ENCODE data around the gene WTIP.
"Not testable (repeated sequence)": the region's sequence is repeated elsewhere in the genome, so short reads cannot be mapped to it uniquely, and the experiment has no call there.

WTIP gene

DNA sequence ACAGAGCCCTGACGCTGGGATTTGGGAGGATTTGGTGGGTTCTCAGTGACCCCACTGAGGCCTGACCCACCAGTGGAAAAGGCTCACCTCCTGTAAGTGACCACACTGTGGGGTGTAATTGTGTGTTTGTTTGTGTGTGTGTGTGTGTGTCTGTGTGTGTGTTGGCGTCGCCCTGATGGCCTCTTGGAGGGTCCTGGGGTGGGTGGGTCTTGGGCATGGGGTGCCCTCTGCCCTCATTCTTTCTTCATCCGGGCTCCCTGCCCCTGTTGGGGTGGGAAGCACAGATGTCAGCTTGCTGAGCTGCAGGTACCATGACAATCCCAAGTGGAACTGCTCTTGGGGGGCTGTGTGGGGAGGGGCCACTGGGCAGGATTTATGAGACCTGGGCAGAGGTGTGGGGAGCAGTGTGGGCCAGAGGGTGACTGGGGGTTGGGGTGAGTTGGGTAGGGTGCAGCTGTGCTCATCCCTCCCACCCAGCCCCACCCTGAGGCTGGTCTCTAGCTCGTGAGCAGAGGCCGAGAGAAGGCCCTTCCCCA, 22.8 kb downstream of the WTIP start:
- DNase-seq (ENCODE audit: low spot score), result no peak

DNA sequence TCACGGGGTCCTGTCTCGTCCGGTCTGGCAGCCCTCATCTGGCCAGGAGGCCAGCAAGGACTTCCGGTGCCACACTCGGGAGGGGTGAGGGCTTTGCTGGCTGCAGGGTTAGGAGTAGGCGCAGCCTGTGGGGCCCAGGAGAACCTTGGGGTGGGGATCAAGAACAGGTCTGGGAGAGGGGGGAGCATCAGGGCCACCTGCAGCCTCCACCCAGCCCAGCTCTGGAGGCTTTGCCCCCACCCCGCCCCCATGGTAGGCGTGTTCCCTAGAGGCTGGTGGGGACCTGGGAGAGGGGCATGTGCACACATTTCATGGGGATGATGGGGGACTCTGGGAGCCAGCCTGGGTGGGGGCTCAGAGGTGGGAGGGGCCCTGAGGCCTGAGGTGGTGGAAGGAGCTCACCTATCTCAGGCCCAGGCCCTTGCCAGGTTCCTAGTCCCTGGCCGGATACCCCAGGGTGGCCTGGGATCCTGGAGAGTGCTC, 23.3 kb downstream of the WTIP start:
- DNase-seq (ENCODE audit: low spot score), result no peak

DNA sequence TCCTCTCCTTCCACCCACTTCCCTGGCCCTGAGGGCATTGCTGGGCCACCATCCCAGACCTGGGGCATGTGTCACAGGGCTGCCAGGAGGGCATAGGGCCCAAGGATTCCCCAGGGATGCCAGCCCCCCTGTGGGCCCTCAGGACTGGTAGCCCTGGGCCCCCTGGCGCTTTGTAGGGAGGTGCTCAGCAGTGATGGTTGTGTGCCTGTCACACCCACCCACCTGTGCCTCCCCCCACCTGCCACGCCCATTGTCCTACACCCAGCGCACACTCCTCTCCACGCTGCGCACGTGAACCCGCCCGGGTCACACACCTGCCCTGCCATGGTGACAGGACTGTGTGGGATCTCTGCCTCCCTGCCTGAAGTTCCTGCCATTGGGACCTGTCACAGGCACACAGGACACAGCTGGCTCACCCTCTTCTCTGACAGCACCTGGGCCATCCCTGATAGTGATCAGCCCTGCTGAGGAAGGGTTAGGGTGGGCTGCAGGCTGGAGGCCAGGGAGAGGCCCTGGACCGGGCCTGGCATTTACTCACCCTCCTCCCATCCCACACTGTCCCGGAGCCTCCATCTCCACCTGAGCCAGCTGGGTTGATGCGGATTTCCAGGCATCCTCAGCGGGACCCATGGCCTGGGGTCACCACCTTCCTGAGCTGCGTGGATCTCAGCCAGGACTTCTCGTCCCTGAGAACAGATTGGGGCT, 23.9 kb downstream of the WTIP start:
- DNase-seq (ENCODE audit: low spot score), result no peak

DNA sequence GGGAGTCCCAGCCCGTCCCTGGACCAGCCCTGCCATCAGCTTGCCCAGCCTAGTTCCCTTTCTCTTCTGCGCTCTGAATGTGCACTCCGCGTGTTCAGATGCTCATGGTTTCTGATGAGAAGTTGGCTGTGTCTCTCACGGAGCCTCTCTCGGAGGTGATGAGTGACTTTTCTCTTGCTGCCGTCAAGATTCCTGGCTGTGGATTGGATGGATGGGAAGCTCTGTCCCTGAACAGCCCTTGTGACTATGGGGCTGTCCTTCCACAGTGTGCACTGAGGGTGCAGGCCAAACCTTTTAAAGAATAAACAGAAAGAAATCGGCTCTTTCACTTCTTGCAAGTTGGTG, 24.4 kb downstream of the WTIP start:
- no peak for DNase-seq (ENCODE audit: low spot score)

DNA sequence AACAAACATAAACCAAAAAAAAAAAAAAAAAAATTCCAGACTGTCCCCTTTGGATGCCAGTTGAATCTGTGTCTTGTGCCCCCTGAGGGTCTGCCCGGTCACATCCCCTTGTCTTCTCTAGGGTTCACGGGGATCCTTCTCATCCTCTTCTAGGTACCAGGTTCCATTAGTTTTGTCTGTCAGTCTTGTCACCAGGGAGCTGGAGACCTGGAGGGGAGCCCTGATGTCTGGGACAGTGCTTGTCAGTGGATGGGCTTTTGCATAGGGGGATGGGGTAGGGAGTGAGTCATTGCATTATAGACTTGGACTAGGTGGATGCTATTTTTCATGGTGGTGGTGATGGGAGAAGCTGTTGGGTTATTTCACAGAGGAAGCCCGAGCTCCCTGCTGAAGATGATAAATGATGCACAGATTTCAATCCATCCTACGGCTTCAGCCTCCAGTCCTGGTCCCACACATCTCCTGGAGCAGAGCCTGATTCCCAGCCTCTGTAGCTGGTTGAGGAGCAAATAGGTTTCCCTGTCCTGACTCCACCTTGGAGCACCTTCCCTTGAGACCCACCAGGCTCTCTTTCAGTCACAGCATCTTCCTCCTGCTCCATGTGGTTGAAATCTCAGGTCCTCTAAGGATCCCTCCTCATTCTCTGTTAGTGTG, 26.0 kb downstream of the WTIP start:
- no peak for DNase-seq (ENCODE audit: low spot score)

DNA sequence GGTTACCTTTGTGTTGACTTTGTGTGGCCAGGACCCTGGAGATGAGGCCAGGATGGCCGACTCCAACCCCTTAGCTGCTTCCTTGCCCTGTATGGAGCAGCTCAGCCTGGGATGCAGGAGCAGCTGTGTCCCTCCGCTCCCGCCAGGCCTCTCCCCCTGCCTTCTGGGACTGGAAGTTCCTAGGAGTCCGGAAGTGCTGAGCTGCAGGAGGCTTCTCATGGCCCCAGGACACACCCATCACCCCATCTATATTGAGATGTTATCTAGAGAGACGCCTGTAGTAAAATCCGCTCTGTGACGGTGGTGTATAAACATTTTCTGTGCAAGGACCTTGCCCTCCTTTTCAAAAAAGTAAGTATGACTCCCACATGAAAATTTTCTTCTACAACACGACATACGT, 27.0 kb downstream of the WTIP start:
- no peak for DNase-seq (ENCODE audit: low spot score)

DNA sequence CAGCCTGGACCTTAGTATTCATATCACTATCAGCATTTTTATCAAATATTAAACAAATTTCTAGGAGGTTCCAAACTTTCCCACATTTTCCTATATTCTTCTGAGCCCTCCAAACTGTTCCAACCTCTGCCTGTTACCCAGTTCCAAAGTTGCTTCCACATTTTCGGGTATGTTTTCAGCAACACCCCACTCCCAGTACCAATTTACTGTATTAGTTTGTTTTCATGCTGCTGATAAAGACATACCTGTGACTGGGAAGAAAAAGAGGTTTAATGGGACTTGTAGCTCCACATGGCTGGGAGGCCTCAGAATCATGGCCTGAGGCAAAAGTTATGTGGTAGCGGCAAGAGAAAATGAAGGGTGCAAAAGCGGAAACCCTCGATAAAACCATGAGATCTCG, 29.3 kb downstream of the WTIP start:
- not testable (repeated sequence) for DNase-seq (ENCODE audit: low spot score)

DNA sequence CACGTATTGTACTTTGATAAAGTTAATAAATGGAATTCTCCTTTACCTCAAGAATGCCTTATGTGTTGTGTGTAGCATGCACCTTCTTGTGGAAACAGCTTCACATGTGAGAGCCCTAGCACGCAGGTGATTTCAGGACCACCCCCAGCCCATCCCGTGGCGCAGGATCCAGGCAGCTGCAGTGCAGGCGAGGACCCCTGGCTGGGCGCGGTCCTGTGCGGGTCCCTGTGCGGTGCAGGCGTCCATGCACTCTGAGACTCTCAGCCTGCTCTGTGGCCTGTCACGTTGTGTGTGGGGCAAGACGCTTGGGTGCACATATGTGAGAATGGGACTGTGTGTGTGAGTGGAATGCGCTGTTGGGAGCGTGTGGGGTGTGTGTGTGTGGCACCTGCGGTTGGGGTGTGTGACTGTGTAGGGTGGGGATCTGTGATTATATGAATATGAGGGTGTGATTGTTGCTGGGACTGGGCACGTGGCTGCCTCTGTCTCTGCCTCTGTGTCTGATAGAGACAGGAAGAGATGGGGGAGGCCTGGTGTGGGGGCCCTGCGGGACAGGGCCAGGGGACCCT, 30.8 kb downstream of the WTIP start:
- DNase-seq (ENCODE audit: low spot score), result no peak

DNA sequence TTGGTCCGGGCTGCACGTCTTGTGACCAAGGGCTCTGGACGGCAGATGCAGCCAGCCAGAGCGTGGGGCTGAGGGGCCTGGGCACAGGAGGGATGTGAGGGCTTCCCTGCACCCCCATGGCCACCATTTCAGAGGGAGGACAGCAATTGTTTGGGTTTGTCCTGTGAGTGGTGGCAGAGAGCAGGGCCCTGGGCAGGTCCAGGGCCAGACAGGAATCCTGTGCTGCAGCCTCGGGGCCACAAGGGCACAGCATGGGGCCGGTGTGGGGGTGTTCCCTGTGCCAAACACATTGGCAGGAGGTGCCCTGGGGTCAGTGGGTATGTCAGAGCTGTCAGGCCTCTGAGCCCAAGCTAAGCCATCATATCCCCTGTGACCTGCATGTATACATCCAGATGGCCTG, 32.2 kb downstream of the WTIP start:
- DNase-seq (ENCODE audit: low spot score), result no peak

DNA sequence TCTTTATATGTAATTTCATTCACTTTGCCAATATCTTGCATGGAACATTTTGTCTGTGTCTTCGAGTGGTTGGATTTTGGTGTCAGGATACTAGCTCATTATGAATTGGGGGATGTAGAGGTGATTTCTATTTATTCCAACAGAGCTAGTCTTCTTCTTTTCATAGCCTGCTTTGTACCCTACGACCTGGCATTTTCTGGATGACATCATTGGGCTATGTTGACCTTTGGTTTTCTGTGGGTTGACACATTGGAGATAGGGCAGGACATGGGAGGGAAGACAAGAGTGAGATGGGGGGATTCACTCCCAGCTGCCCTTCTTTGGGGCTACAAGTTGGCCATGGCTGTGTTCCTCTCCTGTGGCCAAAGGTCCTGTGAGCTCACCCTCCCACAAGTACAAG, 38.0 kb downstream of the WTIP start:
- no peak for DNase-seq (ENCODE audit: low spot score)

DNA sequence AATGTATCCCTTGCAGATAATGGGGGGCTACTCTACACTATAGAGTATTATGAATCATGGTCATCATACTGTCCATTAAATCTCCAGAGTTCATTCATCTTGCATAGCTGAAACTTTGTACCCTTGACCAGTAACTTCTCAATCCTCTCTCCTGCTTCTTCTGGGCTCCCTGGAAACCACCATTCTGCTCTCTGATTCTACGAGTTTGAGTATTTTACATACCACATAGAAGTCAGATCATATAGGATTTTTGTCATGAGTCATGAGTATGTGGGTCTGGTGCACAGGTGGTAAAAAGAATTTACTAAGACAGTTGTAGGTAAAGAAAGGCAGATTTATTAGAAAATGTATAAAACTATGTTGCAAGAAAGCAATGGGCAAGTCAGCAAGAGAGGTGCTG, 41.9 kb downstream of the WTIP start:
- no peak for DNase-seq (ENCODE audit: low spot score)

DNA sequence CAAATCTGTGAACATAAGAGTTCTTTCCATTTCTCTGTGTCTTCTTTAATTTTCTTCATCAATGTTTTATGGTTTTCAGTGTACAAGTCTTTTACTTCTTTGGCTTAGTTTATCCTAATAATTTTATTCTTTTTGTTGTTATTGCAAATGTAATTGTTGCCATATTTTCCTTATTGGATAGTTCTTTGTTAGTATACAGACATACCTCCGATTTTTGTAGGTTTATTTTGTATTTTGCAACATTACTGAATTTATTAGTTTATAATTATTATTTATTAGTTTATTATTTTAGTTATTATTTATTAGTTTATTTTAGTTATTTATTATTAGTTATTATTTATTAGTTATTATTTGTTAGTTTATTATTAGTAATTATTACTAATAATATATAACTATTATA, 43.4 kb downstream of the WTIP start:
- DNase-seq (ENCODE audit: low spot score), result no peak

DNA sequence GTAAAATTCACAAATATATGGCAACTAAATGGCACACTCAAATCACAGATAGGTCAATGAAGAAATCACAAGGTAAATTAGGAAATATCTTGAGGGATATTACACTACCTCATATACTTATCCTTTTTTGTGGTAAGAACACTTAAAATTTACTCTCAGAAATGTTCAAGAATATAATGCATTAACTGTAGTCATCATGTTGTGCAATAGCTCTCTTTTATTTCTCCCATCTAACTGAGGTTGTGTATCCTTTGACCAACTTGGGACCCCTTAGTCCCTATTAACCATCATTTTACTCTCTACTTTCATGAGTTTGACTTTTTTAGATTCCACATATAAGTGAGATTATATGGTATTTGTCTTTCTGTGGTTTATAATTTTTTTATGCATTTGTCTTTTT, 52.6 kb downstream of the WTIP start:
- no peak for DNase-seq (ENCODE audit: low spot score)

DNA sequence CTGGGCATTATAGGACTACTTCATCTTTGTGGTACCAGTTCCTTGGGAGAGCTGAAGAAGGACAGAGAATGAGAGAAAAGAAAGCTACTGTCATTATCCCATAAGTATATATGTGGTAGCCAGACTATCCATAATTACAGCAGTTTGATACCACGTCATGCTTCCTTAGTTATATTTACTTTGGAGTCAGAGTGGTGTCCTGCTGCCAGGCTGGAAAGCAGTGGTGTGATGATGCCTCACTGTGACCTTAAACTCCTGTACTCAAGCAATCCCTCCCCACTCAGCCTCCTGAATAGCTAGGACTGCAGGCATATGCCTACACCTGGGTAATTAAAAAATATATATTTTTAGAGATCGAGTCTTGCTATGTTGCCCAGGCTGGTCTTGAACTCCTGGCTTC, 57.8 kb downstream of the WTIP start:
- DNase-seq (ENCODE audit: low spot score), result no peak

DNA sequence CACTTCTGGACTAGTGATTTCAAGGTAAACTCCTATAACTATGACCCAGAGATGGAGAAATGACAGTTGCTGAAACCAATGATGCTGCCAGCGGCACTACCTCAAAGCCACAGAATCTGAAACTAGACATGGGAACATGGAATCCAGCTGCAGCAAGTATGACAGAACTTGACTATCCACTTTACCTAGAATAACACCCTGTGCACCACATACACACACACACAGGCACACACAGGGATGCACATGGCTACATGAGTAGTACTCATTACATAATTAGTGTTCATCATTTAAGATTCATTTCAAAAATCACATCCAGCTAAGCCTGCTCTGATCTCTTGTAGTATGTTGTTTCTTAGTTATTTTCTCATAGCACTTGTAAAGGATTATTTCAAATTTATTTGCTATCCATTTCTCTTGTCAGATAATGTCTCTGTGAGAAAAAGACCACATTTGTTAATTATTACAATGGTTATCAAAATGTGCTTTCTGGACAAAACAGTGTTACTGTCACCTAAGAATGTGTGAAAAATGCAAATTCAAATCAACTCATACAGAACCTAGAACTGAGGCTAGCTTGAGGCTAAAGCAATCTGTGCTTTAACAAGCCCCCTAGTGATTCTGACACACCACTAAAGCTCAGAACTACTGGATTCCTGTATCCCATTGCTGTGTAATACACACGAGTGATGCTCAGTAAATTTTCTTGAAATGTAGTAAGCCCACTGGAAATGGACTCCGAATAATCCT, 59.4 kb downstream of the WTIP start:
- no peak for DNase-seq (ENCODE audit: low spot score)

DNA sequence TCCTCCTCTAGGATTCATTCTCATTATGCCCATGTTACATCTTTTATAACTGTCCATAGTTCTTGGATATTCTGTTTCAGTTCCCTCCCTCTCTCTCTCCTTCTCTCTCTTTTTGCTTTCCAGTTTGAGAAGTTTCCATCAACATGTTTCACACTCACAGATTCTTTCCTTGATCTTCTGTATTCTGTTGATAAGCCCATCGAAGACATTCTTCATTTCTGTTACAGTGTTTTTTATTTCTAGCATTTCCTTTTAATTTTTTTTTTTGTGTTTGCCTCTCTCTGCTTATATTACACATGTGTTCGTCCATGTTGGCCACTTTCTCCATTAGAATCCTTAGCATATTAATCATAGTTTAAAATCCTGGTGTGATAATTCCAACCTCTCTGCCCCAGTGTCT, 68.3 kb downstream of the WTIP start:
- no peak for DNase-seq (ENCODE audit: low spot score)

DNA sequence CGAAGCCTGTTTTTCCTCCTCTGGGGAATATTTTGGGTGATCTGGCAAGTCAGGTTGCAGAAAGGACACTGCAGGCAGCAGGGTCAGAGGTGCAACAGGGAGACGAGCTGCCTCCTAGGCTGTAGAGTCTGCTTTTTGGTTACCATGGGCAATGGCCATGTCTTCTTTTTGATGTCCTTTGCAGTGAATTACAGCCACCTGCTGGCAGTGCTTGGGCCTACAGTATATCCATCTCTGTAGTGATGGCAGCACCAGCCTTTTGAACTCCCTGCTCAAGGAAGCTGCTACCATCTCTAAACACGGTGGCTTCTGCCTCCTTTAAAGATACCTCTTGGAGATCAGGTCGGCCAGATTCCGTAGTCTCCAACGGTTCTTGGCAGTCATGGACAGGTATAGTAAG, 73.9 kb downstream of the WTIP start:
- DNase-seq (ENCODE audit: low spot score), result no peak

DNA sequence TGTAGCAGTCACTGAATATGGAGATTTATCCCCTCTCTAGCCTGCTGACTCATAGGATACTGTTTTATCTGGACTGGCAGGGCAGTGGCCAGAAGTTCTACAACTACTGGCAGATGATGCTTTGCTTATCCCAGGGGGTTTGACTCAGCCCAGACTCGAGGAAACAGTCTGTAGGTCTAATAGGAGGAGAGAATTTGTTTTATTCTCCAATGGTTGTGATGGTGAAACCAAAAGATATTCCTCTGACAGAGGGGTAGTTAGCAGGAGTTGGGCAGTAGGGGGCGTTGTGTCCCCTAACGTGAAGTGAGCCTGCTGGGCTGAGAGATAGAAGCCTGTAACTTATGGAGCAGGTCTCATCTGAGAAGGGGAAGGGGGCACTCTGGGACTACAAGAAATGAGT, 74.9 kb downstream of the WTIP start:
- DNase-seq (ENCODE audit: low spot score), result no peak

DNA sequence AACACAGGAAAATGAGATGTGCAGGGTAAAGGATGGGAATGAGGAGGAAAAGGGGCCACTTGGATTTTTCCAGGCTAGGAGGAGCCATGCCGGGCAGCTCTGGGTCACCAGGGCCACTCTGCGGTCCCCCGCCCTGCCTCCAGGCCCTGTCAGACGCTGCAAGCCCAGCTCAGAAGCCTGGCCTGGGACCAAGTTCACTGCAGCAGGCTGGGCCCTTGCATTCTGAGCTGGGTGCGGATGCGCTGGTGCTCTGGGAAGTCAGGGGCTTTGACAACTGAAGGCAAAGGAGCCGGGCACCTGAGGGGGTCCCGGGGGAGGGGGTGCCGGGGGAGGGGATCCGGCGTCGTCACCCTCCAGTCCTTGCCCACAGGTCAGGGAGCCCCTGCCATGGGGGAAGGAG, 77.5 kb downstream of the WTIP start:
- DNase-seq (ENCODE audit: low spot score), result no peak

DNA sequence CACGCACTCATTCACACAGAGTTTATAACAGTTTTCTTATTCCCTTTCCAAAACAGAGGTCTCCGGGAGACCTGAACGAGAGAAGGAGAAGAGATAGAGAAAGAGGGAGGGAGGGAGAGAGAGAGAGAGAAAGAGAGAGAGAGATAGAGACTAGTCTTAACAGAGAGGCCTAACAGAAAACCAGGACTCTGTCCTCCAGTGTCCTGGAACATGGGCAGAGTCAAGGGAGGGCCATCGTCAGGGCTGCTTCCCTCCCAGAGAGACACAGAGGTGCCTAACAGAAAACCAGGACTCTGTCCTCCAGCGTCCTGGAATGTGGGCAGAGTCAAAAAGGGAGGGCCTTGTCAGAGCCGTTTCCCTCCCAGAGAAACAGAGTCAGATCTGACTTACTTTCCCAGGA, 78.7 kb downstream of the WTIP start:
- DNase-seq (ENCODE audit: low spot score), result no peak
